HG03571 (cell line): ENCODE measurements around the gene RAB11FIP3.

ENCODE experiments used
- ATAC-seq: cut with Tn5 transposase; IDR thresholded peaks from one replicate; pipeline ENCODE4 v1.9.1; 2021; ENCODE audit not compliant: unreplicated experiment

RAB11FIP3 gene

DNA sequence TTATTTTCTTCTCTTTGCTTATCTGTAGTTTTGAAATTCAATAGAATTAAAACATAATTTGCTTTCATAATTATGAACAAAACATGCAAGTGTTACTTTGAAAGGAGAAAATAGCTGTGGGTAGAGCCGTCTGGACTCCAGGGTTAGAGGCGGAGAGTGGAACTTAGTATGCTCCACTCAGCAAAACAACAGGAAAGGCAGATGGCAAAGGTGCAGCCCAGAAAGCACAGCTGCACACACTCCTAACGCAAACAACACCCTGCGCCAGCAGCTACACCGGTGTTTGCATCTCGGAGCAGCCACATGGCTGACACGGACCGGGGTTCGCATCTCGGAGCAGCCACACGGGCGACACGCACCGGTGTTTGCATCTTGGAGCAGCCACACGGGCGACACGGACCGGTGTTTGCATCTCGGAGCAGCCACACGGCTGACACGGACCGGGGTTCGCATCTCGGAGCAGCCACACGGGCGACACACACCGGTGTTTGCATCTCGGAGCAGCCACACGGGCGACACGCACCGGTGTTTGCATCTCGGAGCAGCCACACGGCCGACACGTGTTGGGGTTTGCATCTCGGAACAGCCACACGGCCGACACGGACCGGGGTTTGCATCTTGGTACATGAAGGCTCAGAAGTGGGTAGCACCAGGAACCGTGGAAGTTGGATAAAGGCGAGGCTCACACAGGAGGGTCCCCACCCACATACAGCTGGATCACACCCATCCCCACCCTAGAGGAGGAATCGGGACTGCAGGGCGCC, 89.9 kb downstream of the RAB11FIP3 start:
- ATAC-seq: no peak

DNA sequence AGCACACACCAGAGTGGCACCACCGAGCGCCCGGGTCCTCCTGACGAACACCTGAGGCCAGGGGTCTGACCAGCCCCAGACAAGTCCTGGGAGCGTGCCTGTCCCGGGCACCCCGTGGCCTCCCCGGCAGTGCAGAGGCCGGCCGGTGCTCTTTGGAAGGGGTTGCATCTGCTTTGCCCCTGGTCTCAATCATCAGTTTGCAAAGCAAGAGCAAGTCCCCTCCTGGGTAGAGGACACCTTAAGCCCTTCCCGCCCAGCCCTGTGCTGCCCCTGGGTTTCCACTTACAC, 90.4 kb downstream of the RAB11FIP3 start:
- no peak for ATAC-seq

DNA sequence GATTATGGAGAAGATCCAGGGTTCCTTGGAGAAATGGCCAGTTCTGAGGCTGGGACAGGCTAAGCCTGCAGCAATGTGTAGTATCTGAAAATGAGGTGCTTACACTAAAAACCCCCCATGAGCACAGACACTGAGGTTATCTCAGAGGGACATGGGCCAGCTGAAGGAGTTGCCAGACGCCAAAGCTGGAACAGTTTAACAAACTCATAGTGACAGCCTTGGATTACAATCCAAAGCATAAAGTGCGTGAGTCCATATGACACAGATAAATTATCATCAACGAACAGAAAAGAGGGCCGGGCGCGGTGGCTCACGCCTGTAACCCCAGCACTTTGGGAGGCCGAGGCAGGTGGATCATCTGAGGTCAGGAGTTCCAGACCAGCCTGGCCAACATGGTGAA, 90.9 kb downstream of the RAB11FIP3 start:
- no peak for ATAC-seq

DNA sequence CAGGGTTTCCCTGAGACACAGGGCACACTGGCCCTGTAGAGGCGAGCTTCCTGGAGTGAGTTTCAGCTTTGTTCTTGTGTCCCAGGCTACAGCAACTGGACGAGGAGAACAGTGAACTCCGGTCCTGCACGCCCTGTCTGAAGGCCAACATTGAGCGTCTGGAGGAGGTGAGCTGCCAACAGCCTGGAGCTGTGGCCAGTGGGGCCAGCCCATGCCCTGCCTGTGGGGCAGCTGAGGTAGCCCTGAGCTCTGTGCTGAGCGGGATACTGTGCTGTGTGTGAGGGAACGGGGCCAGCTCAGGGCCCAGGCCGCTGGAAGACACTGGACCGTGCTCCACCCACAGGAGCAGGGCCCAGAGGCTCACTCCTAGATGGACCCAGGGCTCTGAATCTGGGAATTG, 93.4 kb downstream of the RAB11FIP3 start:
- ATAC-seq: no peak

DNA sequence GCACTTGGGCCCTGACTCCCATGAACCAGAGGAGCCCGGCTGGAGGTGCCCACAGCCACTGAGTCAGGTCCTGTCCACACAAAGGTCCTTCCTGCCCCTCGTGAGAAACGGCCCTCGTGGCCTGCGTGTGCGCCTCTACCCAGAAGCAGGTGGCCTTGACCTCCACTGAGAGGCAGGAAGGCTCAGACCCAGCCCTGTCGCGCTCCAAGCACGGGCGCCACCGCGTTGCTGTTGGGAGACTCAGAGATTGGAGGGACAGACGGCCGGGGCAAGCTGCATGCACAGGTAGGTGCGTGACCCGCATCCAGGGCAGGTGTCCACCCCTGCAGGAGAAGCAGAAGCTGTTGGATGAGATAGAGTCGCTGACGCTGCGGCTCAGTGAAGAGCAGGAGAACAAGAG, 94.0 kb downstream of the RAB11FIP3 start:
- ATAC-seq: no peak

DNA sequence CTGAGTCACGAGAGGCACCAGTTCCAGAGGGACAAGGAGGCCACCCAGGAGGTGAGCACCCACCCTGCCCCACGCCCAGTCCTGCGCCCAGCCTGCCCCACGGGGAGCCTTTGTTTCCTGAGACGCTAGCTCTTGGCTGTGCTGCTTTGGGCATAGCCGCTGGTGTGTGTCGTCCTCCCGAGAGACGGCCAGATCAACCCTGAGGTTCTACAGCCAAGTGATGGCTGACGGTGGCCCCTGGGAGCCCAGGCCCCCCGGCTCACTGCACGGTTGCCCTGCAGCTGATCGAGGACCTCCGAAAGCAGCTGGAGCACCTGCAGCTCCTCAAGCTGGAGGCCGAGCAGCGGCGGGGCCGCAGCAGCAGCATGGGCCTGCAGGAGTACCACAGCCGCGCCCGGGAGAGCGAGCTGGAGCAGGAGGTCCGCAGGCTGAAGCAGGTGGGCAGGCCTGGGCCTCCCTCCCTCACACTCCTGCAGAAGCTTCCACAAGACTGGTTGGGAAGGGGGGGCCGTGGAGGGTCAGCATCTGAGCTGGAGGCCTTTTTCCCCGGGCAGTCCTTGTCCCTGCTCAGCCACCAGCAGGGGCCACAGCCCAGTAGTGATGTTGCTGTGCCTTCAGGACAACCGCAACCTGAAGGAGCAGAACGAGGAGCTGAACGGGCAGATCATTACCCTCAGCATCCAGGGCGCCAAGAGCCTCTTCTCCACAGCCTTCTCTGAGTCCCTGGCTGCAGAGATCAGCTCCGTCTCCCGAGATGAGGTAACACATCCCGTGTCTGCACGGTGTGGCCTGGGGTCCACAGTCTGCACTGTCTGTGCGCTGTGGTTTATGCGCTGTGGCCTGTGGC, 94.6 kb downstream of the RAB11FIP3 start:
- no peak for ATAC-seq

DNA sequence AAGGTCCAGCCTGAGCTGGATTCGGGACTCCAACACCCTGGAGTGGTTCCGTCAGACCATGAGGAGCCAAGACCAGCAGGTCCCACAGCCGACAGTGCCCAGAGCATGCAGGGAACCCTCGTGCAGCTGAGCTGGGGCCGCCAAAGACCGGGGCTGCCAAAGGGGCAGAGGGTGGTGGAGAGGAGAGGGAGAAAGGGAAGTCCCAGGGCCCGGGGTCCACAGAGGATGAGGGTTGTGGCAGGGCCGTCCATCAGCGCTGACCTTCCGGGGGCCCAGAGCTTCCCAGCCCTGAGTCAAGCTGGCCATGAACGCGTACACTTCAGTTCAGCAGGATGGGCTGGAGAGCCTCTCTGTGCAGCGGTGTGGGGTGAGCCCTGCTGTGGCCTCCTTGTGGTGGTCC, 95.4 kb downstream of the RAB11FIP3 start:
- ATAC-seq: no peak

DNA sequence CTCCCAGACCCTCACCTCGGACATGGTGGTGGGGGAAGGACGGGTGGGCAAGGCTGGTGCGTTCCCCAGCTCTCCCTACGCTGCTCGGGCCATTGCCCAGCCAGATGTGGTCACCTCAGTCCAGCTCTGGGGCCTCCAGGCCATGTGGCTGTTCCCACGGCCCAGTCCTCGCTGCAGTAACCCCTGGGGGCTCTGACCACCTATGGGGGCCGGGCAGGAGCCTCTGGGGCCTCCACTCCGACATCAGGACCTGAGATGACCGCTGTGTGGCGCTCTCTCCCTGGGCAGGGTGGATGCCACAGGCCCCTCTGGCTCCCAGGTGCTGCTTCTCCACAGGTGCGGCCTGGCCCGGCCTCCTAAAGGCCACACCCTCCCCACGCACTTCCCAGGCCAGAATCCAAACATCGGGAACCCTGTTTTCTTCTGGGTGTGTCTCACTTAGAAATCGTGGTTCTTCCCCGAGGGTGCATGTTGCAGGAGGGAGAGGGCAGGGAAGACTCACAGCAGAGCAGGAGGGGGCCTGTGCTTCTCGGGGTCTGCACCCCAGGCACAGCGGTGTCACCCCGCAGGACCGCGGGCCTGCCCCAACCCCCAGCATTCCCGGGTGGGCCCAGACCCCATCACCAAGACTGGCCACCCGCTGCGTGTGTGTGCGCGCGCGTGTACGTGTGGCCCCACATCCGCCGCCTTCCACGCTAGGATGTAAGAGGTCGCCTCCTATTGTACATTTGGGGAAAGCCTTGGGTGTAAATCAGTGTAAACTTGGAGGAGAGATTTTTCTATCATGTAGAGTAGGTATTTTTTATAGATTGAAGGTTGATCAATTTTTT, 96.1 kb downstream of the RAB11FIP3 start:
- ATAC-seq: no peak

DNA sequence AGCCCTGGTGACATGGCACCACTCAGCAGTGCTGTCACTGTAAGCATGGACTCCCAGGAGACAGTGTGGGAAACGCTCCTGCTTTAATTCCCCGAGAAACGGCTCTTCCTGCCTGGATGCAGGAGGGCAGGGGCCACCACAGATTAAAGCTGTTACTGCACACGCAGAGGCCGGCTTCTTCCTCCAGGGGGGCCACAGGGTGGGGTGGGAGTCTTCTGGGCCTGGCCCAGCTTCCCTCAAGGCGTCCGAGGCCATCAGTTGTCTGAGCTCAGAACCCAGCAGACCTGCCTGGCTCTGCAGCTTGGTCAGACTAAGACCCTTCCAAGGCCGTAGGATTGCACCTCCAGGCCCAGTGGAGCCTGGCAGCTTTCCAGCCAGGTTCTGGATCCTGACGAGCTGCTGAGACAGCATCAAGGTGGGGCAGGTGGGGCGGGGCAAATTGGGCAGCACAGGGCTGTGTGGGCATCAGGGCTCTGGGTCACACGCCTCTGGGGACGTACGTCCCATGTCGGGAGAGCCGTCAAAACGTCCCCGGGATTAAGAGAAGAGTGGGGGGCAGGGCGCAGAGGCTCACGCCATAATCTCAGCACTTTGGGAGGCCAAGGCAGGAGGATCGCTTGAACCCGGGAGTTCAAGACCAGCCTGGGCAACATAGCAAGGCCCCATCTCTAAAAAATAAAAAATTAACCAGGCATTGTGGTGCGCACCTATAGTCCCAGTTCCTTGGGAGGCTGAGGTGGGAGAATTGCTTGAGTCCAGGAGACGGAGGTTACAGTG, 97.1 kb downstream of the RAB11FIP3 start:
- ATAC-seq: no peak

DNA sequence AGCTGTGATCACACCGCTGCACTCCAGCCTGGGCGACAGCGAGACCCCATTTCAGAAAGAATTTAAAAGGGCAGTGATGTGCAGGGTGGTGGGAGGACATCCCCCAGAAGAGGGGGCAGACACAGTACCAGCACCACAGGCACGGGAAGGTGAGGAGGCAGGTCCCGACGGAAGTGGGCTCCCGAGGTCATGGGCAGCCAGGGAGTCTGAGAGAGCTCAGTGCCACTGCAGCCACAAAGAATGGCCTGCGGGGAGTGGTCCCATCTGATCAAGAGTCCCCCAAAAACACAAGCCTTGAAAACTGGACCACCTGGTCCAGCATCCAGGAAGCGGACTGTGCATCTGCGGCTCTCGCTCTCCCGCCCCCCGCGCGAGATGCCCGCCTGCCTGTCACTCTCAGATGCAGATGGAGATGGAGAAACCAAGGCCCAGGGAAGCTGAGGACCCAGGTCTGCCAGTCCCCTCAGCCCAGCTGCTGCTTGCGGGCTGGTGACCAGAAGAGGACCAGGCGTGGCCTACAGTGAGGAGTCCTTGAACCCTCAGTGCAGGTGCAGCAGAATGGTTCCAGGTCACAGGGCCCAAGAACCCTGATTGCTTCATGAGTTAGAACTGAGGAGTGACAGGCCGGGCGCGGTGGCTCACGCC, 97.8 kb downstream of the RAB11FIP3 start:
- no peak for ATAC-seq

DNA sequence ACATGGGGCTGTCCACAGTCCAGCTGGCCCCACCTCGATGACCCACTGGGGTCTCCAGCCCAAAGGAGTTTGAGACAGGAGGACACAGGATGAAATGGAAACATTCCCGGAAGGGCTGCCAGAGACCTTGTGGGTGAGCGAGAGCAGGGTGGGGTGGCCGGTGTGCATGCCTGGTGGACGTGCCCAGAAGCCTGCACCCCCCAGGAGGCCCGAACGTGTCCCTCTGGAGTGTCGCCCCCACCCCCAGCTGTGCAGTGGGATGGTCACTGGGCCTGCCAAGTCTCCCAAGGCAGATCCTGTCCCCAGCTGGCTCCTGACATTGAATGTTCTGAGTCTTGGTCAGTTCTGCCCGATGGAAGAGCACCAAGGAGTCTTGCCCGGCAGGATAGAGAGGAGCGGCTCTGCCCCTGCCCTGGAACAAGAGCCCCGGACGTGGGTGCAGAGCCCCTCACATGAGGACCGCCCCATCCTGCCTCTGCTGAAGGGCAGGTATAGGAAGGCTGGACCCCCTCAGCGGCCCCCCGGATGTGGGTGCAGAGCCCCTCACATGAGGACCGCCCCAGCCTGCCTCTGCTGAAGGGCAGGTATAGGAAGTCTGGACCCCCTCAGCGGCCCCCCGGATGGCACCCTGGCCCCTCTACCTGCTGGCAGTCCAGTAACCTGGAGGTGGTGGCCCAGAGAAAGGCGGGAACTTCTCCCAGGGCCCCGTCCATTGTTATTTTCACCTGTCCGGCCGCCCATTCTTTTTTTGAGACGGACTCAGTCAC, 99.0 kb downstream of the RAB11FIP3 start:
- ATAC-seq: no peak

DNA sequence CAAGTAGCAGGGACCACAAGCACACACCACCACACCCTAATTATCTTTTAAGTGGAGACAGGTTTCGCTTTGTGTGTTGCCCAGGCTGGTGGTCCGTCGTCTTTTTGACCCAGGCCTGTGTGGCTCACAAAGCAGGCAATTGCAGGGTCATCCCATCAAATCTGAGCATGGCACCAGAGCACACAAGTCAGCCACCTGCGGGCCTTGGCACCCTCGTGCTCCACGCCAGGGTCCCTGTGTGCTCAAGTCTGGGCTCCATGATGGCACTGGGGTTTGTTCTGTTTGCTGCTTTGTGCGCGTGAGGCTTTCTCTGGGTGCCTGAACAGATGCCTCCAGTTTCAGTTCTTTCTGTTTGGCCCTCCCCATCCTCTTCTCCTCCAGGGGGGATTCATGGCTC, 99.7 kb downstream of the RAB11FIP3 start:
- ATAC-seq: no peak

DNA sequence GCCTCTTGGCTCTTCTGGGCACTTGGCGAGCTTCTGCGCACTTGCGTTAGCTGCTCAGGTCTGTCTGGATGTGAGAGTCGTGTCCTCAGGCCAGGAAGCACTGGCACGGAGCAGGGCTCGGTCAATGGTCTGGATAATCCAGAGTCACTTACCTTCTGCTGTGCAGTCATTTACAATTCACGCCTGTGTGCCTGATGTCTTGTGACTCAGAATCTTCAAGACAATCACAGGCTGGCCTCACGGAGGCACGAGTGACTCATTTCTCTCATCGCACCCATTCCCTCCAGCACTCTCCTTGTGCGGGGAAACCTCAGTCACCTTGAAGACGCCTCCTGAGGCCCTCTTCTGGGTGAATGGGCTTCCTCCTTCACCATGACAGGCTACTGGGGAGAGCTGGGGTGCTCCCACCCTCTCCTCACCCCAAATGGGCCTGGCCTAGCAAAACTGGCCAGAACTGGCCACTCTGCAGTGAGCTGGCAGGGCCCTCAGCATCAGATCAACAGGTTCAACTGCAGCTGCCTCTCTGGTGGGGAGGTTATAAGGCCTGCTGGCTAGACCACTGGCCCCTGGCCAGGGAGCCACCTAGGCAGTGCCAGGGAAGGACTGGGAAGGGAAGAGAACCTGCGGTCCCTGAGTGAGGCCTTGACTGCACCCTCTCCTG, 100.2 kb downstream of the RAB11FIP3 start:
- ATAC-seq: no peak

DNA sequence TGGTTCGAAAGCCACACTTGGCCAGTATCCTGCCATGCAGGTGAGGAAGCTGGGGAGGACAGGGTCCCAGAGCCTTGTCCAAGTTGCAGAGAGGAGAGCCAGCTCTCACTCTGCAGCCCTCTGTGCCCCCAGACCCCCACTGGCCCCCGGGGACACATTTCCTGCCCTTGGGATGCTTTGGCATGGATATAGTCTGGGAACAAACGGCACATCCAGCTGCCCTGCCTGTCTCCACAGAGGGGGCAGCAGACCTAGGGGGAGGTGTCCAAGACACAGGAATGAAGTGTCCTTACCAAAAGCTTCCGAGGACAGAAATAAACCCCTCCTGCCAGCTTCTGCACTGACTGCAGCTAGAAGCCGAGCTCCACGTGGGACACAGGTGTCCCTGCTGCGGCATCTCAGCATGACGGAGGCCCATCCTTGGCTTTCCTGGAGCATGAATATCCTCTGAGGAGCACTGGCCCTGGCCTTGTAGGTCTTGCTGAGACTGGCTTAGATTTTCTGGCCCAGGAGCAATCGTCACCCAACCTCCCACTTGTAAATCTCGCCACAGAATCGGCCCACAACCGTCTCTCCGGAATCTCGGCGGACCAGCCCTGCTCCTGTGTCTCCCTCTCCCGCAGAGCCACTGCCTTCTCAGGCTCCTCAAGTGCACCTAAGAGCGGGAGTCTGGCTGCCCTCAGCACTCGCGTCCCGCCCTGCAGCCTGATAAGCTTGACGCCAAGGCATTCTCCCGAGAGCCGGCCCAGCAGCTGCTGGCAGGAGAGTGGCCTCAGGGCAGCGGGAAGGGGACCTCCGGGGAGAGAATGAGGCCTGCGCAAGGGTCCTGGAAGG, 100.9 kb downstream of the RAB11FIP3 start:
- ATAC-seq: no peak

DNA sequence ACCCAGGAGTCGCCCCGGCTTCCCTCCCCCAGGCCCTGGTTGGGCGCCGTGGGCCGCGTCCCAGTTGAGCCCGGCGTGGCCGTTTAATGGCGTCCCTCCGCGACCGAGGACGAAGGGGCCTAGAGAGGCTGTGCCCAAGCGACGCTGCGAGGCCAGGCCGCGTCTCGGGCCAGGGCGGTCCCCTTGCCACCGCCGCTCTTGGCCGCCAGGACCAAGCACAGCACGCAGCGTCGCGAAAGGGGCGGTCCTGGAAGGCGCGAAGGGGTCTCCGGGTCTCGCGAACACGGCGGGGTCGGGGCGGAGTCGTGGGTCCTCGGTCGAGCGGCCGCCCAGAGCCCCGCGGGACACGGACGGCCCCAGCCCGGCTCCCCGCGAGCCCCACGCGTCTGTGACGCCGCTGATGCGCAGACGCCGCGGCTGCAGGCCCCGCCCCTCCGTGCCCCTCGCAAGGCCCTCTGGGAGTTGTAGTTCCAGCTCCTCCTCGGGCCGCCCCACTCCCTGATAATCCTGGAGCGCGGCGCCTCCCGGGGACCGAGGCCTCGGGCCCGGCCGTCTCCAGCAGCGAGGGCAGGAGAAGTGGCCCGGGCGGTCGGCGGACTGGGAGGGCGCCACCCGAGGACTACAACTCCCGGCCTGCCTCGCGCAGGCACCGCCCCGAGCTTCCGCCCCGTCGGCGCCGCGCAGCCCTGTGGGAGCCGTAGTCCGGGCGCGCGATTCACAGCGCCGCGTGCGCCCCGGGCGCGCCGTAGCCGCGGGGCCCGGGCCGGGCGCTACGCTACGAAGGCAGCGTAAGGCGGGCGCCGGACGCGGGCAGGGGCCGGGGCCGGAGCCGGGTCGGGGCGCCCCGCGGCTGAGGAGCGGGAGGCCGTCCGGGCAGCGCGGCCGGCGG, 101.8 kb downstream of the RAB11FIP3 start, which contains the start of gene CAPN15:
Gene CAPN15 (plus strand): TSS at position 698 of the 889 bp plus-strand sequence. CDS start 19,127 bp downstream, outside the sequence.
- peak; percentile 59 for ATAC-seq

DNA sequence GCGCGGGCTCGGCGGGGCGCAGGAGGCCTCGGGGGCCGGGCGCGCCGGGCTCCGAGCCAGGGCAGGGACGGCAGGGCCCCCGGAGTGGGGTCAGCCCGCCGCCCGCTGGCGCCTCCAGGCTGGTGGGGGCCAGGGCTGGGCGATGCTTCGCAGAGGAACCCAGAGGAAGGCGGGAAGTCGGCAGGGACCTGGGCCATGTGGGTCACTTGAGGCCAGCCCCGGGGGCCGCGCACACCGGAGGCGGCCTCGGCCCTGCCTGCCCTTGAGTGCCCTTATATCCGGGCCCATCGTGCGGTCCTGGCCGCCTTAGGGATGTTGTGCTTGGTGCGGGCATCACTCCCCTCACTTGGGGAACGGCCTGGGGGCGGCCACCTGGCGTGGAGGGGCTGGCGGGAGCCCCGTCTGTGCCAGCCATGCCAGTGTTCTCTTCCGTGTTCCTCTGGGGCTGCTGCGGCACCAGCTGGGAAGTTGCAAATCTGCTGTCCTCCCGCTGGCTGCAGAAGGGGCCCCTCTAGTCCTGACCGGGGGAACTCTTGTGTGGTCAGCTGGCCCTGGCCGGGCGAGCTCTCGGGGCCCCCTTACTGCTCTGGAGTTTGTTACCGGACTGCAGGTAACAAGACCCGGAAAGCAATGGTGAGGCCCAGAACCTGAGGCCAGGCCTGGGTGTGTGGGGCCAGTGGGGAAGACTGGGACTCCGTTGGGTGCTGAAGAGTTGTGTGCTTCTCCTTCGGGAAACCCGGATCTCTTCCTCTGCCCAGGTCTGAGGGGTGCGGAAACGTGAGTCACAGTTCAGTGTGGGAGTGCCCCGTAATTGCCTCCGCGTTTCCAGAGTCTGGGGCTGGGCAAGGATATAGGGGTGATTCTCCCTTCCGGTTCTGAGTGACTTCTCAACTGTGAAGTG, 102.9 kb downstream of the RAB11FIP3 start:
- ATAC-seq: no peak
